ENCODE data around the gene DDAH1.

- TF ChIP-seq CTCF (IDR thresholded peaks at IDR 0.05) = no peak
- no peak for TF ChIP-seq POLR2A (IDR thresholded peaks at IDR 0.05)
Observed at GRCh38 chr1:85502171-85502570, 37.2 kb upstream of the DDAH1 start.

Data from sigmoid colon (tissue), 3 donors.